Fibroblast of lung (primary cell): ENCODE measurements around the gene HSPA12B. TPM values are rescaled to one million over a fixed set of nuclear protein-coding genes. Genes with fewer than 3 reads are reported as not detected.

Experiments
- DNase-seq, 2 donors: peaks; one replicate each; pipeline versions ENCODE4 v3.0.0 to v3.0.0-alpha.2; 2010; ENCODE audit warnings: low read depth in 2 of 2
- H2AFZ ChIP-seq: 2 replicates; pipeline ENCODE4 v1.5.1; 2012; ENCODE audit warnings: low read length, control low read depth, inconsistent platforms
- H3K27ac ChIP-seq: 2 replicates; pipeline ENCODE4 v1.5.1; 2011; ENCODE audit warnings: low read length, control low read depth; ENCODE audit not compliant: insufficient read depth
- H3K27me3 ChIP-seq: 2 replicates; pipeline ENCODE4 v1.5.1; 2011; ENCODE audit warnings: mild to moderate bottlenecking, low read length; ENCODE audit not compliant: control insufficient read depth, insufficient read depth
- H3K36me3 ChIP-seq: 2 replicates; pipeline ENCODE4 v1.5.1; 2011; ENCODE audit warnings: low read length; ENCODE audit not compliant: control insufficient read depth, insufficient read depth
- H3K4me1 ChIP-seq: 2 replicates; pipeline ENCODE4 v1.5.1; 2011; ENCODE audit warnings: low read length; ENCODE audit not compliant: control insufficient read depth, insufficient read depth; ENCODE audit errors: extremely low read depth
- H3K4me2 ChIP-seq: 2 replicates; pipeline ENCODE4 v1.5.1; 2011; ENCODE audit warnings: low read length, control low read depth; ENCODE audit not compliant: insufficient read depth; ENCODE audit errors: extremely low read depth
- H3K4me3 ChIP-seq, 4 experiments: fragments of 200-600 bp in 1 of 4; sonication (generic) in 1 of 4; replicated peaks in 1 of 4; 2 replicates each; pipeline ENCODE4 v1.5.1; 2011 to 2016; ENCODE audit warnings: low read length in 4 of 4, low read depth in 3 of 4, mild to moderate bottlenecking in 3 of 4, control low read depth in 2 of 4, inconsistent platforms in 1 of 4, mixed read lengths in 1 of 4; ENCODE audit not compliant: insufficient read depth in 1 of 4; ENCODE audit errors: control extremely low read depth in 1 of 4
- H3K79me2 ChIP-seq: 2 replicates; pipeline ENCODE4 v1.5.1; 2012; ENCODE audit warnings: mild to moderate bottlenecking, low read length, inconsistent platforms; ENCODE audit not compliant: control insufficient read depth, insufficient read depth
- H3K9ac ChIP-seq: 2 replicates; pipeline ENCODE4 v1.5.1; 2011; ENCODE audit warnings: mild to moderate bottlenecking, low read length, control low read depth; ENCODE audit not compliant: insufficient read depth
- H3K9me3 ChIP-seq: 2 replicates; pipeline ENCODE4 v1.5.1; 2012; ENCODE audit warnings: low read depth, low read length; ENCODE audit not compliant: control insufficient read depth, insufficient read depth
- H4K20me1 ChIP-seq: 2 replicates; pipeline ENCODE4 v1.5.1; 2011; ENCODE audit warnings: low read length; ENCODE audit not compliant: control insufficient read depth, insufficient read depth; ENCODE audit errors: extremely low read depth
- CTCF ChIP-seq, 2 donors: IDR thresholded peaks in 1 of 2; conservative IDR thresholded peaks in 1 of 2; 1 replicate in 1 of 2; 2 replicates in 1 of 2; pipeline ENCODE4 v1.5.1; 2011 to 2012; ENCODE audit warnings: low read length in 2 of 2, control low read depth in 1 of 2, inconsistent platforms in 1 of 2, low read depth in 1 of 2, mild to moderate bottlenecking in 1 of 2
- EZH2 ChIP-seq: IDR thresholded peaks from 2 replicates; pipeline ENCODE4 v1.5.1; 2012; ENCODE audit warnings: low read length, control low read depth, mild to moderate bottlenecking; ENCODE audit errors: missing control alignments
- polyA plus RNA-seq, 2 donors: library from polyadenylated mRNA; depleted of rRNA in 1 of 2; stranded (reverse) in 1 of 2; unstranded in 1 of 2; fragments of >200 nt; gene quantifications; 2 replicates each; pipeline ENCODE4 v1.2.1, GENCODE V29; 2011 to 2012; ENCODE audit warnings: missing spikeins in 1 of 2
- total RNA-seq: library from RNA; depleted of rRNA; stranded (reverse); fragments of >200 nt; gene quantifications from 2 replicates; pipeline ENCODE4 v1.2.1, GENCODE V29; 2014

HSPA12B gene
- total and polyA plus RNA-seq, 2 donors (not counting 1 experiment from before 2014, with no cell fraction given), result 0.02 to 0.17 TPM

- Histone ChIP-seq H3K9ac (no peak overlapping the region), H3K4me1 (peaks cover 16% of the 10 kb centered on the region), H3K27ac (no peak overlapping the region), H3K27me3 (no peaks in the 10 kb centered on the region), H3K79me2 (no peaks in the 10 kb centered on the region), H3K4me2 (no peak overlapping the region), H3K4me3 (no peak overlapping the region), H2AFZ (no peak overlapping the region), H3K36me3 (no peaks in the 10 kb centered on the region), H3K9me3 (no peaks in the 10 kb centered on the region), H4K20me1 (no peaks in the 10 kb centered on the region)
- TF ChIP-seq CTCF (conservative IDR thresholded peaks at IDR 0.05 in 1 of 2, IDR thresholded peaks at IDR 0.05 in 1 of 2; ENCODE audit: low read depth in 1 of 2, low read length in 2 of 2) (no peak), EZH2 (no peak)
- no peak for DNase-seq
These were observed 42.5 kb upstream of the HSPA12B start for GRCh38 chr20:3689978-3690377.

GRCh38 chr20:3690413-3690812 lies 42.1 kb upstream of the HSPA12B start:
- TF ChIP-seq EZH2, result no peak
- no peak for TF ChIP-seq CTCF (conservative IDR thresholded peaks at IDR 0.05 in 1 of 2, IDR thresholded peaks at IDR 0.05 in 1 of 2; ENCODE audit: low read depth in 1 of 2, low read length in 2 of 2)
- Histone ChIP-seq H3K4me2 (no peak overlapping the region), H3K27ac (no peak overlapping the region), H3K36me3 (no peaks in the 10 kb centered on the region), H3K9me3 (no peaks in the 10 kb centered on the region), H3K27me3 (no peaks in the 10 kb centered on the region), H2AFZ (no peak overlapping the region), H3K4me3 (no peak overlapping the region), H4K20me1 (no peaks in the 10 kb centered on the region), H3K4me1 (peaks cover 14% of the 10 kb centered on the region), H3K79me2 (no peaks in the 10 kb centered on the region), H3K9ac (no peak overlapping the region)
- DNase-seq, result no peak

GRCh38 chr20:3691306-3691705 lies 41.2 kb upstream of the HSPA12B start:
- no peak overlapping the region for H3K27ac ChIP-seq
- H3K79me2 ChIP-seq, result no peaks in the 10 kb centered on the region
- H3K9me3 ChIP-seq, result no peaks in the 10 kb centered on the region
- no peak overlapping the region for H2AFZ ChIP-seq
- no peaks in the 10 kb centered on the region for H4K20me1 ChIP-seq
- no peak overlapping the region for H3K9ac ChIP-seq
- no peak overlapping the region for H3K4me3 ChIP-seq
- H3K4me2 ChIP-seq, result no peak overlapping the region
- DNase-seq, result no peak
- H3K36me3 ChIP-seq, result no peaks in the 10 kb centered on the region
- peaks cover 12% of the 10 kb centered on the region for H3K4me1 ChIP-seq
- TF ChIP-seq CTCF (conservative IDR thresholded peaks at IDR 0.05 in 1 of 2, IDR thresholded peaks at IDR 0.05 in 1 of 2; ENCODE audit: low read depth in 1 of 2, low read length in 2 of 2) (no peak), EZH2 (no peak)
- no peaks in the 10 kb centered on the region for H3K27me3 ChIP-seq
